Measurements from ENCODE around the gene MAD1L1.

- TF ChIP-seq CCDC6 (CRISPR knock-in tag; IDR thresholded peaks at IDR 0.05) (no peak), SRSF9 (IDR thresholded peaks at IDR 0.05; ENCODE audit: borderline replicate concordance, insufficient read depth, low read depth, low read length, poor library complexity, severe bottlenecking) (no peak), JUND (CRISPR knock-in tag; IDR thresholded peaks at IDR 0.05) (no peak), ZNF274 (CRISPR knock-in tag; IDR thresholded peaks at IDR 0.05) (no peak), CTCF (CRISPR knock-in tag; IDR thresholded peaks at IDR 0.05) (no peak), REXO4 (CRISPR knock-in tag; IDR thresholded peaks at IDR 0.05; ENCODE audit: borderline replicate concordance) (no peak), ZNF362 (CRISPR knock-in tag; IDR thresholded peaks at IDR 0.05; ENCODE audit: borderline replicate concordance) (no peak)
Observed at GRCh38 chr7:2003931-2004812, 228.6 kb downstream of the MAD1L1 start.

Measured in HepG2 (cell line).